MM.1S (cell line): ENCODE measurements around the gene ADGRL1.
"Not testable (repeated sequence)": the region's sequence is repeated elsewhere in the genome, so short reads cannot be mapped to it uniquely, and the experiment has no call there.

ENCODE experiments used
- DNase-seq: peaks from one replicate; pipeline ENCODE4 v3.0.0-alpha.2; 2015
- H2AFZ ChIP-seq: fragments of 300-600 bp; sonication (generic); 2 replicates; pipeline ENCODE4 v1.6.0; 2016; ENCODE audit warnings: antibody characterized with exemption, low read length
- H3F3A ChIP-seq: fragments of 300-600 bp; sonication (generic); 2 replicates; pipeline ENCODE4 v1.6.1; 2016; ENCODE audit warnings: mild to moderate bottlenecking, antibody characterized with exemption, low read length, moderate library complexity, mixed read lengths; ENCODE audit not compliant: insufficient read depth
- H3K27ac ChIP-seq: fragments of 300-600 bp; sonication (generic); 2 replicates; pipeline ENCODE4 v1.5.1; 2016; ENCODE audit warnings: mild to moderate bottlenecking, low read length
- H3K27me3 ChIP-seq: fragments of 300-600 bp; sonication (generic); replicated peaks from 2 replicates; pipeline ENCODE4 v1.6.0; 2016; ENCODE audit warnings: low read length; ENCODE audit not compliant: insufficient read depth
- H3K36me3 ChIP-seq: fragments of 300-600 bp; sonication (generic); replicated peaks from 2 replicates; pipeline ENCODE4 v1.6.1; 2016; ENCODE audit warnings: mild to moderate bottlenecking, low read length, mixed read lengths; ENCODE audit not compliant: insufficient read depth
- H3K4me1 ChIP-seq: fragments of 300-600 bp; sonication (generic); 2 replicates; pipeline ENCODE4 v1.6.1; 2016; ENCODE audit warnings: low read length, mixed read lengths
- H3K4me2 ChIP-seq: fragments of 300-600 bp; sonication (generic); 2 replicates; pipeline ENCODE4 v1.6.0; 2016; ENCODE audit warnings: low read depth, low read length
- H3K4me3 ChIP-seq: fragments of 300-600 bp; sonication (generic); 2 replicates; pipeline ENCODE4 v1.5.1; 2016; ENCODE audit warnings: low read length, mixed read lengths
- H3K79me2 ChIP-seq: fragments of 300-600 bp; sonication (generic); 2 replicates; pipeline ENCODE4 v1.6.1; 2016; ENCODE audit warnings: mixed run types, low read length, mixed read lengths
- H3K9ac ChIP-seq: fragments of 300-600 bp; sonication (generic); 2 replicates; pipeline ENCODE4 v1.6.1; 2016; ENCODE audit warnings: low read length, mixed read lengths
- H3K9me2 ChIP-seq: fragments of 300-600 bp; sonication (generic); replicated peaks from 2 replicates; pipeline ENCODE4 v1.6.1; 2016; ENCODE audit warnings: mild to moderate bottlenecking, low read length, mixed read lengths; ENCODE audit not compliant: insufficient read depth
- H3K9me3 ChIP-seq: fragments of 300-600 bp; sonication (generic); replicated peaks from 2 replicates; pipeline ENCODE4 v1.6.1; 2016; ENCODE audit warnings: mild to moderate bottlenecking, low read length, mixed read lengths; ENCODE audit not compliant: insufficient read depth
- H4K20me1 ChIP-seq: fragments of 300-600 bp; sonication (generic); 2 replicates; pipeline ENCODE4 v1.6.1; 2016; ENCODE audit warnings: mild to moderate bottlenecking, low read length, moderate library complexity, mixed read lengths; ENCODE audit not compliant: insufficient read depth
- EZH2 ChIP-seq: fragments of 300-600 bp; sonication (generic); optimal IDR thresholded peaks from 2 replicates; pipeline ENCODE3; 2017; ENCODE audit warnings: low read depth, mild to moderate bottlenecking, antibody characterized with exemption, low read length, mixed read lengths
- EZH2phosphoT487 ChIP-seq: fragments of 300-600 bp; sonication (generic); IDR thresholded peaks from 2 replicates; pipeline ENCODE4 v1.6.1; 2018; ENCODE audit warnings: antibody characterized with exemption, low read length
- TF ChIP-seq, protein P1 (sequence below): fragments of 300-600 bp; sonication (generic); IDR thresholded peaks from 2 replicates; pipeline ENCODE4 v1.5.1; 2016; ENCODE audit warnings: antibody characterized with exemption, low read length, mixed read lengths

The ADGRL1 gene

DNA sequence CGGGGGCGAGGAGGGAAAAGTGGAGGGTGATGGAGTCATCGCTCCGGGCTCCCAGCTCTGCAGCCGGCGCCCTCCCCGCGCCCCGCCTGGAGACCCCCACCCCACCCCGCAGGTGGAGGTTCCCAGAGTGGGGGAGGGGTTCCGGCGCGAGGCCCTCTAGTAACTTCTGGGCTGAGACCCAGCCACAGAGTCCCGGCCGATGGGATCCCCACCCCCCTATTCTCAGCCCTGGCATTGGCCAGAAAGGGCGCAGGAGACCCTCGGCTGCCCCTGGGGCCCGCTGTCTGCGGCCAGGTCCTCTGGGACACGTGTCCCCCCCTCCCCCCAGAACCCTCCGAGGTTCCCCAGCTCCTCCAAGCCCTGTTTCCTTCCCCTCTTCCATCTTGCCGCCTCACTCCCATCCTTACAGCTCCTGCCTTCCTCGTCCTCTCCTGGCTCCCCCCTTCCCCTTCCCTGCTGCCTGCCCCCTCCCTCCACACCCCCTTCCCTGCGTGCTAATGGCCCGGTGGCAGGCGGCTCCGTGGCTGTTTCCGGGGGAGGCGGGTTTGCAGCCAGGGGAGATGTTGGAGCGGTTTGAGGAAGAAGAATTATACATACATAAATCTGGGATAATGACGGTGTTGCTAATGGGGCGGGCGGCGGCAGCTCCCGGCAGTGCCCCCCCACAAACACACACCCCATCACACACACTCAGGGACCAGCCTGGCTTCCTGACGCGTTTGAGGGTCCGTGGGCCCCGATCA is 43.2 kb upstream of the ADGRL1 start:
- not testable (repeated sequence) for DNase-seq

DNA sequence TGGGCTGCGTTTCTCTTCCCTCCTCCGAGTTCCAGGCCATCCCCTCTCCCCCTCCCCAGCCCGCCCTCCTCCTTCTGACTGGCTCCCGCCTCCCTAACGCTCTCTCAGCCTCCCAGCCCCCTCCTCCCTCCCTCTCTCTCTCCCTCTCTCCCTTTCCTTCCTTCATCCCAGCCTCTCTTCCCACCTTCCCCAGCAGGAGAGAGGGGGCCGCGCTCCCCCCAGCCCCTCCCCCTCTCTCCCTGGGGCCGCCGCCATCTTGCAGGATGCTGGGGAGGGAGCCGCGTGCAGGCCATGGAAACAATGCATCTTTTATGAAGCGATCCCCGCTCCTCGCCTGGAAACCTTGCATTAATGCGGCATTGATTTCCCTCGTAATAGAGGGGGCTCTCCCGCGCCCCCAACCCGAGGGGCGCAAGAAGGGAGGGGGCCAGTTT is 42.6 kb upstream of the ADGRL1 start:
- no peaks in the 10 kb centered on the region for H3K4me1 ChIP-seq
- H3K9ac ChIP-seq: no peak overlapping the region
- no peaks in the 10 kb centered on the region for H3F3A ChIP-seq
- H3K4me2 ChIP-seq: no peak overlapping the region
- H3K27ac ChIP-seq: no peak overlapping the region
- H3K9me2 ChIP-seq: no peaks in the 10 kb centered on the region
- H3K27me3 ChIP-seq: peaks cover 61% of the 10 kb centered on the region
- no peaks in the 10 kb centered on the region for H4K20me1 ChIP-seq
- no peak overlapping the region for H3K4me3 ChIP-seq
- H3K36me3 ChIP-seq: no peaks in the 10 kb centered on the region
- TF ChIP-seq EZH2 (no peak), EZH2phosphoT487 (no peak)
- TF ChIP-seq, protein P1, sequence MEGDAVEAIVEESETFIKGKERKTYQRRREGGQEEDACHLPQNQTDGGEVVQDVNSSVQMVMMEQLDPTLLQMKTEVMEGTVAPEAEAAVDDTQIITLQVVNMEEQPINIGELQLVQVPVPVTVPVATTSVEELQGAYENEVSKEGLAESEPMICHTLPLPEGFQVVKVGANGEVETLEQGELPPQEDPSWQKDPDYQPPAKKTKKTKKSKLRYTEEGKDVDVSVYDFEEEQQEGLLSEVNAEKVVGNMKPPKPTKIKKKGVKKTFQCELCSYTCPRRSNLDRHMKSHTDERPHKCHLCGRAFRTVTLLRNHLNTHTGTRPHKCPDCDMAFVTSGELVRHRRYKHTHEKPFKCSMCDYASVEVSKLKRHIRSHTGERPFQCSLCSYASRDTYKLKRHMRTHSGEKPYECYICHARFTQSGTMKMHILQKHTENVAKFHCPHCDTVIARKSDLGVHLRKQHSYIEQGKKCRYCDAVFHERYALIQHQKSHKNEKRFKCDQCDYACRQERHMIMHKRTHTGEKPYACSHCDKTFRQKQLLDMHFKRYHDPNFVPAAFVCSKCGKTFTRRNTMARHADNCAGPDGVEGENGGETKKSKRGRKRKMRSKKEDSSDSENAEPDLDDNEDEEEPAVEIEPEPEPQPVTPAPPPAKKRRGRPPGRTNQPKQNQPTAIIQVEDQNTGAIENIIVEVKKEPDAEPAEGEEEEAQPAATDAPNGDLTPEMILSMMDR: no peak
- H3K79me2 ChIP-seq: no peaks in the 10 kb centered on the region
- no peak overlapping the region for H2AFZ ChIP-seq
- no peaks in the 10 kb centered on the region for H3K9me3 ChIP-seq
- DNase-seq: no peak

More for the DNA sequence above, 43.2 kb upstream of the ADGRL1 start:
- H3K36me3 ChIP-seq, H3K4me1 ChIP-seq, H3K9me2 ChIP-seq, H3K4me2 ChIP-seq, H3K27ac ChIP-seq, H3F3A ChIP-seq, H3K9ac ChIP-seq, H3K9me3 ChIP-seq, H3K79me2 ChIP-seq, H3K4me3 ChIP-seq, H4K20me1 ChIP-seq, H2AFZ ChIP-seq: not testable (repeated sequence)
- H3K27me3 ChIP-seq: peaks cover 60% of the 10 kb centered on the region

DNA sequence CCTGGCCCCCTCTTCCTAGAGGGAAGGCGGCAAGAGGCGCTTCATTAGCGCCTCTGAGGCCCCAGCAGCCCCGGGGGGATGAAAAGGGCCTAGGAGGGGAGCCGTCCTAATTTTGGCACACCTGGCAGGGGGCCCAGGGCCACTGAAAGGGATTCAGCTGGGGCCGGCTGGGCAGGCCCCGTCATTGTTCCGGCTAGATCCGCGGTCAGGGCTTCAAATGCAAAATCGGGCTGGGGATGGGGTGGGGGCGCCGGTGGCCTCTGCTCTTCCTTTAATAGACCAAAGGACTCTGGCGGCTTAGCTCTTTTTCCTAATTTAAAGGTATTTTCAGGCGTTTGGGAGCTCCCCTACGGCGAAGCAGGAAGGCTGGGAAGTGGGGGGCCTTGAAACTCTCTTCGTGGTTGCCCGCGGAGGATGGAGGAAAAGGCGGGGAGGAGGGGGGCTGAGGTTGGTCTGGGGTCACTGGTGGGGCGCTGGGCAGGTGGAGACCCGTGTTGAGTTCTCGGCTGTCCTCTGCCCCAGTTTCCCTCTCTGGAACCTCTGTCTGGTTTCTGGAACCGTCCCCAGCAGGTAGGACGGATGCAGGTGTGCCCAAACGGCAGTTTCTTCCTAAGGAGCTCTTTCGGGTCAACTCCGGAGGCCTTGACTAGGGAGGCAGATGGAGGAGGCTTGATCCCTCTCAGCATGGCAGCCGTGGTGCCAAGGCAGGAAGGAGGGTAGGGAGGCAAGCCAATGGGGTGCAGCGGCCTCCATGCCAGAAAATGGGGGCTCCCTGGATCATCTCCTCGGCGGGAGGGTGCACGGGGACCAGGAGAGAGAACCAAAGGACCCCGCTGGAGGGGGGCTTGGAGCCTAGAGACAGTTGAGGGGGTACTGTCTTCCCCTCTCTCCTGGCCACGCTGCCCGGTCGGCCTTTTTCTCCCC is 41.8 kb upstream of the ADGRL1 start:
- not testable (repeated sequence) for H3K4me1 ChIP-seq, H3K9ac ChIP-seq, H4K20me1 ChIP-seq, H3K9me2 ChIP-seq, H3F3A ChIP-seq, H3K79me2 ChIP-seq, H3K9me3 ChIP-seq, H2AFZ ChIP-seq, H3K4me3 ChIP-seq, H3K27ac ChIP-seq, H3K4me2 ChIP-seq, H3K36me3 ChIP-seq, DNase-seq
- H3K27me3 ChIP-seq: peaks cover 67% of the 10 kb centered on the region

GRCh38 chr19:14247205-14247547 is 41.2 kb upstream of the ADGRL1 start:
- H3K27me3 ChIP-seq: peaks cover 71% of the 10 kb centered on the region
- H3K9me3 ChIP-seq, H3K9me2 ChIP-seq, H3F3A ChIP-seq, H4K20me1 ChIP-seq, H2AFZ ChIP-seq, H3K4me3 ChIP-seq, H3K27ac ChIP-seq, H3K79me2 ChIP-seq, H3K4me2 ChIP-seq, H3K9ac ChIP-seq, H3K36me3 ChIP-seq, DNase-seq, H3K4me1 ChIP-seq: not testable (repeated sequence)

DNA sequence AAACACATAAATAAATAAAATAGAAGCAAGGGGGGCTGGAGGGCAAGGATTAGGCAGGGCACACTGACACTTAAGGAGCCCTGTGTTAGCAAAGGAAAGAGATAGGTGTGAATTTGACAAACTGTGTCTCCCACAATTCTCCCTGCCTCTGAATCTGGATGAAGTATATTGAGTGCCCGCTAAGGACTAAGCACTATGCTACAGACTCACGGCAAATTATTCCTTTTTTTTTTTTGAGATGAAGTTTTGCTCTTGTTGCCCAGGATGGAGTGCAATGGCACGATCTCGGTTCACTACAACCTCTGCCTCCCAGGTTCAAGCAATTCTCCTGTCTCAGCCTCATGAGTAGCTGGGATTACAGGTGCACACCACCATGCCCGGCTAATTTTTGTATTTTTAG is 38.4 kb upstream of the ADGRL1 start:
- H3K36me3 ChIP-seq, H3K9me3 ChIP-seq, H4K20me1 ChIP-seq, H3K4me1 ChIP-seq, H2AFZ ChIP-seq, DNase-seq, H3K27ac ChIP-seq, H3K9ac ChIP-seq, H3K79me2 ChIP-seq, H3K4me2 ChIP-seq, H3K9me2 ChIP-seq, H3F3A ChIP-seq, H3K4me3 ChIP-seq: not testable (repeated sequence)
- H3K27me3 ChIP-seq: peaks cover 74% of the 10 kb centered on the region

DNA sequence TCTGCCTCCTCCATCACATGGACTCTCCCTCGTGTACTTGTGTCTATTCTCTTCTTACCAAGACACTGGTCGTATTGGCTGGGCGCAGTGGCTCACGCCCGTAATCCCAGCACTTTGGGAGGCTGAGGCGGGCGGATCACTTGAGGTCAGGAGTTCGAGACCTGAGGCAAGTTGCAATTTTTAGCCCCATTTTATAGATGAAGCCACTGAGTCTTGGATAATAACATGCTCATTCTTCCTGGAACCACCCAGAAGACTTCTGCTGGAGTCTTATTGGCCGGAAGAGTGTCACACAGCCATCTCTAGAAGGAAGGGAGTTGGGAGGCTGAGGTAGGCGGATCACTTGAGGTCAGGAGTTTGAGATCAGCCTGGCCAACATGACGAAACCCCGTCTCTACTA is 37.7 kb upstream of the ADGRL1 start:
- not testable (repeated sequence) for H3K9ac ChIP-seq, H3K4me1 ChIP-seq, H3K27ac ChIP-seq, H3K4me2 ChIP-seq, H4K20me1 ChIP-seq, H3K4me3 ChIP-seq, H3K36me3 ChIP-seq, H3K9me2 ChIP-seq, H2AFZ ChIP-seq, H3K79me2 ChIP-seq, H3K9me3 ChIP-seq, DNase-seq, H3F3A ChIP-seq
- H3K27me3 ChIP-seq: peaks cover 68% of the 10 kb centered on the region
